HG03064 (cell line): Measurements from ENCODE around the gene PPP1R14D.
A peak's percentile ranks its signal among the peaks of the same experiment; 100 is the strongest.
"Not testable (repeated sequence)": the region's sequence is repeated elsewhere in the genome, so short reads cannot be mapped to it uniquely, and the experiment has no call there.

Source experiments
- ATAC-seq: cut with Tn5 transposase; IDR thresholded peaks from one replicate; pipeline ENCODE4 v1.9.1; 2021; ENCODE audit warnings: low read depth; ENCODE audit not compliant: unreplicated experiment

The PPP1R14D gene

GRCh38 chr15:40828447-40829036 lies at the start of gene PPP1R14D:
TSS of gene PPP1R14D (minus strand) at chr15:40828708. CDS start at chr15:40828641, 67 bp downstream.
- ATAC-seq = no peak

GRCh38 chr15:40877694-40878093 lies 49.2 kb upstream of the PPP1R14D start:
- no peak for ATAC-seq

GRCh38 chr15:40875991-40876730 lies 47.7 kb upstream of the PPP1R14D start:
- ATAC-seq = no peak

GRCh38 chr15:40873694-40874561 lies 45.4 kb upstream of the PPP1R14D start, which contains the start of gene RHOV:
TSS of gene RHOV (minus strand) at chr15:40874234. CDS start at chr15:40874139, 95 bp downstream.
- ATAC-seq = no peak

- ATAC-seq = no peak
Measured at GRCh38 chr15:40872791-40873693, 44.5 kb upstream of the PPP1R14D start.

GRCh38 chr15:40871749-40872617 lies 43.5 kb upstream of the PPP1R14D start:
- peak; percentile 39 for ATAC-seq

GRCh38 chr15:40870716-40871115 lies 42.2 kb upstream of the PPP1R14D start:
- ATAC-seq = no peak

GRCh38 chr15:40869686-40870085 lies 41.2 kb upstream of the PPP1R14D start:
- no peak for ATAC-seq

- no peak for ATAC-seq
Measured at GRCh38 chr15:40867199-40867598, 38.7 kb upstream of the PPP1R14D start.

- ATAC-seq = no peak
Measured at GRCh38 chr15:40863660-40864270, 35.3 kb upstream of the PPP1R14D start.

- not testable (repeated sequence) for ATAC-seq
Measured at GRCh38 chr15:40861147-40861546, 32.6 kb upstream of the PPP1R14D start.

- ATAC-seq = no peak
Measured at GRCh38 chr15:40859206-40859851, 30.8 kb upstream of the PPP1R14D start.

GRCh38 chr15:40858706-40859105 lies 30.2 kb upstream of the PPP1R14D start:
- no peak for ATAC-seq

GRCh38 chr15:40857601-40858341 lies 29.3 kb upstream of the PPP1R14D start:
- no peak for ATAC-seq

GRCh38 chr15:40856746-40857145 lies 28.2 kb upstream of the PPP1R14D start:
- ATAC-seq = no peak

GRCh38 chr15:40855706-40856234 lies 27.3 kb upstream of the PPP1R14D start:
- no peak for ATAC-seq

GRCh38 chr15:40854161-40854560 lies 25.7 kb upstream of the PPP1R14D start:
- ATAC-seq = no peak
